Fibroblast of the conjunctiva (primary cell): ENCODE results near the gene NAV3.
A peak's percentile ranks its signal among the peaks of the same experiment; 100 is the strongest.

Experiments used
- DNase-seq: peaks from one replicate; pipeline ENCODE4 v3.0.0-alpha.2; 2010; ENCODE audit warnings: low read depth

Gene NAV3

GRCh38 chr12:77847060-77847541 lies 16.4 kb downstream of the NAV3 start:
- DNase-seq = peak; percentile 27

GRCh38 chr12:77847680-77848431 lies 17.2 kb downstream of the NAV3 start:
- DNase-seq = peak; percentile 47

- no peak for DNase-seq
Measured at GRCh38 chr12:77850129-77850528, 19.4 kb downstream of the NAV3 start.

GRCh38 chr12:77850698-77851097 lies 20.0 kb downstream of the NAV3 start:
- DNase-seq = no peak

- no peak for DNase-seq
Measured at GRCh38 chr12:77855548-77855947, 24.9 kb downstream of the NAV3 start.

GRCh38 chr12:77861317-77861716 lies 30.6 kb downstream of the NAV3 start:
- no peak for DNase-seq

GRCh38 chr12:77865178-77865577 lies 34.5 kb downstream of the NAV3 start:
- no peak for DNase-seq

GRCh38 chr12:77878901-77879300 lies 48.2 kb downstream of the NAV3 start:
- DNase-seq = no peak

- no peak for DNase-seq
Measured at GRCh38 chr12:77882709-77883108, 52.0 kb downstream of the NAV3 start.

GRCh38 chr12:77888611-77889010 lies 57.9 kb downstream of the NAV3 start:
- DNase-seq = peak; percentile 2

- no peak for DNase-seq
Measured at GRCh38 chr12:77891518-77892147, 60.9 kb downstream of the NAV3 start.

GRCh38 chr12:77893918-77894317 lies 63.2 kb downstream of the NAV3 start:
- no peak for DNase-seq

GRCh38 chr12:77894556-77894955 lies 63.9 kb downstream of the NAV3 start:
- no peak for DNase-seq

GRCh38 chr12:77895699-77896098 lies 65.0 kb downstream of the NAV3 start:
- no peak for DNase-seq

- DNase-seq = no peak
Measured at GRCh38 chr12:77907936-77908335, 77.2 kb downstream of the NAV3 start.

- DNase-seq = no peak
Measured at GRCh38 chr12:77914081-77914488, 83.4 kb downstream of the NAV3 start.

GRCh38 chr12:77915071-77915600 lies 84.4 kb downstream of the NAV3 start:
- no peak for DNase-seq

- no peak for DNase-seq
Measured at GRCh38 chr12:77916276-77916675, 85.6 kb downstream of the NAV3 start.

- no peak for DNase-seq
Measured at GRCh38 chr12:77918046-77918445, 87.4 kb downstream of the NAV3 start.

- DNase-seq = no peak
Measured at GRCh38 chr12:77919450-77919849, 88.8 kb downstream of the NAV3 start.

GRCh38 chr12:77923882-77924281 lies 93.2 kb downstream of the NAV3 start:
- DNase-seq = peak; percentile 30

GRCh38 chr12:77924703-77925102 lies 94.0 kb downstream of the NAV3 start:
- DNase-seq = peak; percentile 70

- DNase-seq = peak; percentile 93
Measured at GRCh38 chr12:77925536-77926108, 94.9 kb downstream of the NAV3 start.
